ENCODE results near the gene JAK2.

GRCh38 chr9:5073701-5074100 is 88.6 kb downstream of the JAK2 start:
- TF ChIP-seq CTCF (IDR thresholded peaks at IDR 0.05; ENCODE audit: low read depth, low read length, poor library complexity, severe bottlenecking) (no peak), EZH2phosphoT487 (IDR thresholded peaks at IDR 0.05; ENCODE audit: borderline replicate concordance, low read length) (no peak)

Data from DOHH2 (cell line).